ENCODE data around the gene FUNDC2. TPM values are rescaled to one million over a fixed set of nuclear protein-coding genes. Genes with fewer than 3 reads are reported as not detected.
A peak's percentile ranks its signal among the peaks of the same experiment; 100 is the strongest.

FUNDC2 gene
- total and polyA plus RNA-seq, 2 of the 13 experiments (the other 11 are each of a cell fraction or from before 2014, with no cell fraction given): 65.3 to 109 TPM

GRCh38 chrX:155071694-155072280 is 45.1 kb downstream of the FUNDC2 start:
- H4K20me1 ChIP-seq (ENCODE audit: insufficient read depth, low read length): no peaks in the 10 kb centered on the region
- peak overlapping the region; percentile 70 for H3K4me2 ChIP-seq (ENCODE audit: low read depth, low read length)
- POLR2A ChIA-PET: interaction anchor here (1.3 kb wide), 1 partner anchor 45 kb away, joined by 7 read pairs; the partner anchor contains the start of gene FUNDC2
- WGBS (ENCODE audit: low lambda C conversion rate): 3% methylated on average over 4 of the region's 25 CpGs
- TSS peak; percentile 71 for BruUV-seq (replicated peaks)
- H3K27me3 ChIP-seq (ENCODE audit: control insufficient read depth in 1 of 2, insufficient read depth in 2 of 2, low read length in 2 of 2): no peaks in the 10 kb centered on the region
- H2AFZ ChIP-seq (ENCODE audit: low read length): no peak overlapping the region
- intact Hi-C loops (cut with micrococcal nuclease; ENCODE audit: unreplicated experiment): loop anchor here (5.0 kb wide), 1 partner anchor 44 kb away; the partner anchor contains the start of gene FUNDC2
- H3K36me3 ChIP-seq (replicated peaks in 1 of 2; ENCODE audit: control insufficient read depth in 1 of 2, insufficient read depth in 2 of 2, low read length in 2 of 2): peaks cover 0 to 6% of the 10 kb centered on the region in 2 experiments; a peak in 1 of 5 replicates
- H3K79me2 ChIP-seq (ENCODE audit: insufficient read depth, low read length): peaks cover 25% of the 10 kb centered on the region
- peak overlapping the region; percentile 67 for H3K27ac ChIP-seq (ENCODE audit: extremely low read length, insufficient read depth, low read length)
- peak overlapping the region; percentile 74 for H3K9ac ChIP-seq (ENCODE audit: insufficient read depth, low read depth, low read length)
- peaks cover 45% of the 10 kb centered on the region for H3K4me1 ChIP-seq (ENCODE audit: insufficient read depth, low read length)
- H3K4me3 ChIP-seq (replicated peaks in 1 of 3; ENCODE audit: insufficient read depth in 1 of 3, low read depth in 2 of 3, low read length in 3 of 3): peak overlapping the region; percentile 61 to 79 (median 70)
- no peaks in the 10 kb centered on the region for H3K9me3 ChIP-seq (ENCODE audit: low read length)
- ATAC-seq: peak; percentile 24
- in situ Hi-C loops (cut with HindIII; ENCODE audit: extremely low pct_ligation_motif_present, low pct_unique_long_range_greater_than_20kb): no loop called here
- CTCF ChIA-PET (ENCODE audit: low intra/inter-chr PET ratio, low total read pairs): no interaction called here
- DNase-seq (ENCODE audit: low spot score): no peak
- FAIRE-seq: no peak
- no peak for TF ChIP-seq ZSCAN25 (CRISPR knock-in tag; IDR thresholded peaks at IDR 0.05)
- no peak for TF ChIP-seq ZNF276 (CRISPR knock-in tag; IDR thresholded peaks at IDR 0.05; ENCODE audit: low read depth)
- TF ChIP-seq ZNF687 (CRISPR knock-in tag; IDR thresholded peaks at IDR 0.05): peak; percentile 36
- peak; percentile 39; the same call in 1 of the 2 replicates for TF ChIP-seq SAP130 (CRISPR knock-in tag; IDR thresholded peaks at IDR 0.05; ENCODE audit: low read depth)
- TF ChIP-seq KDM2A (CRISPR knock-in tag; IDR thresholded peaks at IDR 0.05; ENCODE audit: borderline replicate concordance, low read depth): 0 out of 2 replicates have a peak, but pooled peaks have one; percentile 17
- TF ChIP-seq KMT2A (CRISPR knock-in tag; IDR thresholded peaks at IDR 0.05): no peak
- 0 out of 2 replicates have a peak, but pooled peaks have one; percentile 5 for TF ChIP-seq ZNF280B (CRISPR knock-in tag; IDR thresholded peaks at IDR 0.05; ENCODE audit: borderline replicate concordance)
- TF ChIP-seq PHF20 (CRISPR knock-in tag; IDR thresholded peaks at IDR 0.05): peak; percentile 27; the same call in 1 of the 2 replicates
- peak; percentile 5 for TF ChIP-seq TAF1 (CRISPR knock-in tag; IDR thresholded peaks at IDR 0.05)
- TF ChIP-seq POGK (CRISPR knock-in tag; conservative IDR thresholded peaks at IDR 0.05): 0 out of 2 replicates have a peak, but pooled peaks have one; percentile 13
- TF ChIP-seq PHF8 (CRISPR knock-in tag; IDR thresholded peaks at IDR 0.05): peak; percentile 4; the same call in 1 of the 2 replicates

Measured in HepG2 (cell line).